Endothelial cell of hepatic sinusoid (primary cell): ENCODE results near the gene AP1B1.

Experiments used
- in situ Hi-C: cut with HindIII; loops from 2 replicates; pipeline ENCODE4 v1.10.0; 2017; ENCODE audit warnings: low sequenced_read_pairs

Gene AP1B1

DNA sequence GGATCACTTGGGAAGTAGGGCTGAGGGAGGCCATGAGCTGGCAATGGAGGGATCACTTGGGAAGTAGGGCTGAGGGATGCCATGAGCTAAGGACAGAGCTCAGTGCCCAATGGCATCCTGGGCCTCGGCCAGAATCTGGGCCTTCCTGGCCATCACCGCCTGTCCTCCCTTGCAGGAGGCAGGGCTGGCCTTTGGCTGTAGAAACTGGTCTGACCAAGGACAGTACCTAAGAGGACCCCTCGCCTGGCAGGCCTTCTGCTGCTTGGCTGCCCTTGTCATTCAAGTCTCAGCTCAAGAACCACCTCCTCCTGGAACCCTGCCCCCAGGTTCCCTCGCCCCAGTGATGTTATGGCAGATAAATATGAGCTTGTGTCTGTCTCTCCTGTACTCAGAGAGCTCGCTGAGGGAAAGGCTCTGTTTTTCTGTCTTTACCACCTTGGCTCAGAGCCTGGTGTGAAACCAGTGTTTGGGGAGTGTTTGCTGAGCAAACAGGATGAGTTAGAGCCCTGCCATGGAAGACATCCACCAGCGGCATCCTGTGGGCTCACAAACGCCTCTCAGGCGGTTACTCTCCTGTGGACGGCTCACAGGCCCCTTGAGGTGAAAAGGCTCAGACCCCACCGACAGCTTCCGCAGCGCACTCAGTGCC is 53.5 kb downstream of the AP1B1 start:
- in situ Hi-C loops, result no loop called here

DNA sequence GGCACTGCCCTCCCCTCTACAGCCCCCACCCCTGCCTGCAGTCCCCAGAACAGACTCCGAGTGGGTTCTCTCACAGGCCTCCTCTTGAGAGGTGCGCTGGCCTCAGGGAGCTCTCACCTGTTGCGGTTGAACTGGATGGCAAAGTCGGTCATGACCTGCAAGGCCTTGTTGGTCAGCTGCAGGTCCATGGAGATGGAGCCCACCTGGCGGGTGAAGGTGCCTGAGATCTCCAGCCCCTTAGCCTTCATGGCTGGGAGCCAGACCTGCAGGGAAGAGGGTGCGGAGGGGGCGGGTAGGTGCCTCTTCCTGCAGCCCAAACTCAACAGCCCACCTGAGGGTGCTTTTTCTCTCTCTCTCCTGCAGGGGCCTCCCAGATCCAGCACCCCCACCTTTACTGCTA is 54.2 kb downstream of the AP1B1 start:
- in situ Hi-C loops, result no loop called here

DNA sequence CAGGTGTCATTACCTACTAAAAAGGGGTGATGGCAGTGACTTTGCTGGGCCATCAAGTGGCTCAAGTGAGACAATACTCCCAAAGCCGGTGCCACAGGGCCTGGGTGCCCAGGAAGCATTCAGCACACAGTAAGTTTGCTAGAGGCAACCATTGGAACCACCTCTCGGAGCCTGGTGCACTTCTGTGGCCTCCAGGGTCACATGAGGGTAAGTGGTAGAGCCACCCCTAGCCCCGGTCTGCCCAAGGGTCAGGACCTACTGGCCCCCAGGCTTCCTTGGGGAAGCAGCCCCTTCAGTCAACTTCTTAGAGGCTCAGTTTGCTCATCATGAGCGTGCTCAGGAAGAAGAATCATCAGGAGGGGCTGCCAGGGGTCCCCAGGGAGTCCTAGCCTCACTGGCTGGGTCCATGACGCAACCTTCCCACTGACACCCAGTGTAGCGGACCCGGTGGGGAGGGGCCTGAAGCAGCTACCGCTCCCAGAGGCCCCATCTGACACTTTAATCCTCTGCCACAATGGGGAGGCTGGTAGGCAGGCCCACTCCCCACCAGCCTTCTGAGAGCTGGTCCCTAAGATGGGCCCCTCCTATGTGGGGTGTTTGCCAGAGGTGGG is 55.4 kb downstream of the AP1B1 start:
- in situ Hi-C loops, result no loop called here

DNA sequence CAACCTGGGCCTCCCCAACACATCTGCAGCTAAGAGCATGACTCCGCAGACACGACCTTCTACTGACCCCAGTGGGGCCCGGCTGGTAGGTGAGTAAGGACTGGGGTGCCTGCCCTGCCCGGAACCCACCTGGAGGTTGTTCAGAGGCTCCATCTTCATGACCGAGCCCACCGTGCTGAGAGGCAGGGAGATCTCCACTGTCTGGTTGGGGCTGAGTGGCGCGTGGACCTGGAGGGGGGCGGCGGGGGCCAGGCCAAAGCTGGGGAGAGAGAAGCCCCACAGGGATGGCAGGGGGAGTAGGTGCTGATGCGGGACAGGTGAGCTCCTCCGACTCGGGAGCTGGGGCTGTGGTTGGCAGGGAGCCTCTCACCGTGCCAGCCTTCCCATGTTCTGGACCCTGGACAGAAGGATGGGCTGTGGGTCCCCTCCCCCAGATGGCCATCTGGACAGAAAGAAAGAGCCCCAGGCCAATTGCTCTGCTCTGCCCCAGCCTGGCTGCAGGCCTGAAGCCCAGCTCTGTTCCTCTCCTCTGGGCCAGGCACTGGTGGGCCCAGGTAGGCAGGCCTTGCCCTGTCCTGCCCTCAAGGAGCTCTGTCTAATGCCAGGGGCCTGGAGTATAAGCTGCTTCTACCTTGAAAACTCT is 56.6 kb downstream of the AP1B1 start:
- in situ Hi-C loops, result no loop called here

DNA sequence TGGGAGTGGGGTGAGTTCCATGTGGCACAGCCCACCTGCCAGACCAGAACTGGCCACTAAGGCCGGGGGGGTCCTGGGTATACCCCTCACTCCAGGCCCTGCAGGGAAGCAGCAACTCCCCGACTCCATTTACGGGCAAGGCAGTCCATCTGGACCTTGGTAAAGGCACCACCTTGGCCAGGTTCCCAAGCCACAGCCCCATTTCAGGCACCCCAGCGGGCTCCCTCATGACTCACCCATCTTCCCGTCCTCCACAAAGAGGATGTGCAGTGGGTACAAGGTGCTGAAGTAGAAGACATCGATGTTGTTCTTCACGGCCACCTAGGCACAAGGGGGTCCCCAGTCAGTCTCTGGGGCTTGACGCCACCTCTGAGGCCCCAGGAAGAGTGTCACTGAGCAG is 57.2 kb downstream of the AP1B1 start:
- in situ Hi-C loops, result no loop called here

DNA sequence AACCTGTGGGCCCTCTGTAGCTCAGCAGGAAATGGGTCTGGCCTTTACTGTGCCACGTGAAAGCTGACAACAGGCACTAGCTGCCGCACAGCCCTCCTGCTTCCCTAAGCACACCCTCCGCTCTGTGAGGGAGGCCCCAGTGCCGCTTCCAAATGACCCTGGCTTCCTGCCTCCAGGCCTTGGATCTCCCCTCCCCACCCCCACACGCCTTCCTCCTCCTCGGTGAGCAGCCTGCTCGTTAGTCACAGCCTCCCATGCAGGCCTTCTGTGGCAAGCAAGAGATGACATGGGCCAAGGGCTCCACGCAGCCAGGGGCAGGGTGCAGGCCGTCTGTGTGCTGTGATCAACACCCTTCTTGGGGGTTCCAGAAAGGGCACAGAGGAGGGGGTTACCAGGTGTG is 57.6 kb downstream of the AP1B1 start:
- in situ Hi-C loops, result no loop called here

DNA sequence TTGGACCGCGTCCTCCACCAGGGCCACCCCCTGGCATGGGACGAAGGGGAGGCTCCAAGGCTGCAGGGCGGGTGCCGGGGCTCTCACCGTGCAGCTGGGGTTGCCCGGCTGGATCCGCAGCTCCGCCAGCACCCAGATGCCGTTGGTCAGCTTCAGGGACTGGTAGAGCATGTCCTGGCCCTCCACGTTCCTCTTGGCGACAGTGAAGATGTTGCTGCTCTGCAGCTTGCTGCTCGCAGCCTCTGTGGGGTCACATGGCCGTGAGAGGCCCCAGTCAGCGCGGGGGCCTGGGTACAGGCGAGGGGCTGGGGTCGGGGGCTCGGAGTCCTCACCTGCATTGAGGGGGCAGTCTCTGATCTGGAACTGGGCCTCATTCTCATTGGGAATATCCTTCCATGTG is 58.1 kb downstream of the AP1B1 start:
- in situ Hi-C loops, result no loop called here

DNA sequence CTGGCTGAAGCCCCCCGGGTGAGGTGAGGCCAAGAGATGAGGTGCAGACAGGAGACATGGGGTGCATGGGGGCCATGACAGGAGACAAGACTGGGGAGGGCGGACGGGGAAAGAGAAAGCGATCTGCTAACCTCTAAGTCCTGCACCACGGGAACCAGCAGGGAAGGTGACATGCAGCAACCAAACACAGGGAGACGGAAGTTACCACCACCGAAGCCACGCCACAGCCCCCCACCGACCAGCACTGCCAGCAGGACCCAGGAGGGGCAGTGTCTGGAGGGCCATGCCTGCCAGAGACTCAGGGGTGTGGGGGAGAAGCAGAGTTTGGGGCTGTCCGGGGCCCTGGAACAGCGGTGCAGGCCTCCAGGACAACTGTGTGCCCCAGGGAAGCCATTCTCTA is 58.8 kb downstream of the AP1B1 start:
- in situ Hi-C loops, result no loop called here

DNA sequence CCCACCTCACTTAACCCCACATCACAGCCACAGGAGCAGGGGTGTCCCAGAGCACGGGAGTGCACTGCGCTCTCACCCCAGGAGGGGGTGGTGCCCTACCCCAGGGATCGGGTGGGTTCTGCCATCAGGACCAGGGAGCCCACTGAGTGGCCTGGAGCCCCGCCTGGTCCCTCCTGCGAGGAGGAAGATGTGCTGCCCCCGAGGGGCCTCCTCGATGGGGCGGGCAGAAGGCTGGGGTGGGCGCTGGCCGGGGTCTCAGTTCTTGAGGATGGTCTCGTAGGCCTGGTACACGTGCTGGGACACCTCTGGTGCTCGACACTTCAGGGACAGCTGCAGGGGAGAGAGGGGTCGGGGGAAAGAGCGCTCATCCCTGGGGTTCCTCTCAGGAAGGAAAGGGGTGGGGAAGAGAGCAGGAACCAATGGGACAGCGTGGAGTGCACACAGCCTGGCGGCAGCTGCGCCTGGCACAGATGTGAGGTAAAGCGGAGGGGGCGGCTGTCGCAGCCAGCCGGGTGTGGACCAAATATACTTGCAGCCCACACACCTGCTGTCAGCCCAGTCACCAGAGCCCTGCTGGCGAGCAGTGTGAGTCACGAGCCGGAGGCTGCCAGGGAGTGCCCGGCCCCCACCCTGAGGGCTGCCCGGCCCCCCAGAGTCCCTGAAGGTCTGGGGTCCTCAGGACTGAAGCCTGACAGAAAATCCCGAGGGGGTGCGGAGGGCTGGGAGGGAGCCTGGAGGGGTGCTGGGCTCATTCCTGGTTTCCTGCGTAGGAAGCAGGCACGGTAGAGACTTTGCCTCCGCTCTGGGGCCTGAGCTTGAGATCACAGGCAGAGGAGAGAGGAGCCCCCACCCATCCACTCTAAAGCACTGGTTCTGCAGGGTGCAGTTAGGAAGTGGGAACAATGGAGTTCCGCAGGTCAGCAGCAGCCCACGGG is 59.5 kb downstream of the AP1B1 start:
- in situ Hi-C loops, result no loop called here

DNA sequence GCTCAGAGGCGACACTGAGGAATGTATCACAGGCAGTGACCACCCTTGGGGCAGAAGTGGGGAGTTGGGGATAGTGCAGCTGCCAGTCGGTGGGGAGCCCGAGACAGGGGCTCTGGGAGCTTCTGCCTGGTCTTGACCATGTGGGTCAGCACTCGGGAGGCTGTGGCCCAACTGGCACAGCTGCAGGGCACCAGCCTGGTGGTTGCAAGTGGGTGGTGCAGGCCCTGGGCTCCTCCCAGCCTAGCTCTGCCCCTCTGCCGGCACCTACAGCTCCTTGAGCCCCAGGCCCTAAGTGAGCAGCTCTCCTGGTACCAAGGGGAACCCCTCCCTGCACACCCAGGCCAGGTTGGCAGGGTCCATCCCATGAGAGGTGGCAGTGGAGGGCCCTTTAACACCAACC is 60.3 kb downstream of the AP1B1 start:
- in situ Hi-C loops, result no loop called here

DNA sequence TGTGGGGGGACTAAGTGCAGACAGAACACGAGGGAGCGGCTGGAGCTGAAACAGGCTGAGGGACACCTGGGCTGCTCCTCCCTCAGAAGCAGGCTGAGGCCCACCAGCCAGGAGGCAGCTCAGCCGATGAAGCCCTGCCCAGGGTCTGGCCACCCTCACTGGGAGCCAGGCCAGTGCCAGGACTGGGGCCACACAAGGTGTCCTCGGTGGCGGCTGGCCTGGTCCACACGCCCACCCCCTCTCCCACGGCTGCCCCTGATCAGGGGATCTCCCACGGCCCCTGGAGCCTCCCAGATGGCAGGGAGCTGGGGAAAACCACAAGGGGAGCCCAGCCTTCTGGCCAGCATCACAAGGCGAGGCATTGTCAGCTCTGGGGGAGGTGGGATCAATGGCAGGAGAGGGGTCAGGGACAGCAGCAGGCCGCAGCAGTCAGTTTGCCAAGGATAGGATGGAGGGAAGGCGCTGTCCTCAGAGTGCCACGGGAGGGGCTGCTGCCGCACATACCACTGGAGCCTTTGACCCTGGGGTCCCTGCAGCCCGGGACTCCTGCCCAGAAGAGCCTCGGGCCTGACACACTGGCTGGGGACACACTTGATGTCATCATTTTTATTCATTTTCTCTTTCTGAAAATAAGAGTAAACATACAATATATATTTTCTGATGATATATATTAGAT is 61.1 kb downstream of the AP1B1 start:
- in situ Hi-C loops, result no loop called here

DNA sequence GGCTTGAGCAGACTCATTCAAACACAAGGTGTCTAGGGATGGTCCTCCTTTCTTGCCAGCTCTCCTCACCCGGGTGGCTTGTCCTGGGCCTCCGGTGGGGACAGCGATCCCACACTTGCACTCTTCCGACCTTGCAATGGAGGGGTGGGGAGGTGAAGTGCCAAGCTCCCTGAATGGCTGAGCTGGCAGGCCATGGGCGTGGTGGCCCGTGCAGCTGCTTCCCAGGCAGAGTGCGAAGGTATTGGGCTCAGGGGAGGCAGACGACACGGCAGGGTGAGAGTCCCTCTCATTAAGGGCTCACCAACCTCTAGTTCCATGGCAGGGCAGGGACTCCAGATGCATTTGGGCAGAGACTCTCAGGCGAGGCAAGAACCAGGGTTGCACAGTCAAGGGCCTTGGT is 61.9 kb downstream of the AP1B1 start:
- in situ Hi-C loops, result no loop called here

DNA sequence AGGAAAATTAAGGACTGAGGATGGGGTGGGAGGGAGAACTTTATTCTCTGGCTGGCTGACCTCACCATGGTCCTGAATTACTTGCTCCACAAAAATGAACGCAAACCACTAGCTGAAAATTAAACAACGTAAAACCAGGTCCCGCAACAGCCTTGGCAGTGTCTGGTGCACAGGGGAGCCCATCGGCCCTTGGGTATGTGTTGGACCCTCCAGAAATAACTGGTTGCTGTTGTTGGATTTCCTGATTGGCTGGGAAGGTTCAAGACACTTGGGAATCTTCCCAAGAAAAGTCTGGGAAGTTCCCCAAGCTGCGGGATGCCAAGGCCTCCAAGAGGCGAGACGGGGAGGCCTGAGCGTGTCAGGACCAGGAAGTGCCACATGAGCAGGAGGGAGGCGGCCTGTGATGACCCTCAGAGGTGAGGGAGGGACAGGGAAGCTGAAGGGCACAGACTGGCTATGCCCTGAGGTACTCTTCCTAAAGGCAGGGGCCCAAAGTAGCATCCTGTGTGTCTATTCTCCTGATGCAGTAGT is 62.5 kb downstream of the AP1B1 start:
- in situ Hi-C loops, result no loop called here

DNA sequence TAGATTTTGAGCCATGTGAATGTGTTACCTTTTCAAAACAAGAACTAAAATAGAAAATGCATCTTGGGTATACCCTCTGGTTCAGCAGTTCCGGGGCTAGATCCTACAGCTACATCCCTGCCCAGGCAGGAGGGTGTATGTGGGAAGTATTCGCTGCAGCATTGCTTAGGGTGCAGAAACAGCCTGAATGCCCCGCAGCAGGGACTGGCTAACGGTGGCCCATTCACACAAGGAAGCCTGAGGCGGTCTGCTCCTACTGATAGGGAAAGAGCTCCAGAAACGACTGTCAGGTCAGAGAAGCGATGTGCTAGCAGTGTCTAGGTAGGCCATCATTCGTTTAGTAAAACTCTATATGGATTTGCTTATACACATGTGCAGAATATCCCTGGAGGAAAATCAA is 63.0 kb downstream of the AP1B1 start:
- in situ Hi-C loops, result no loop called here

DNA sequence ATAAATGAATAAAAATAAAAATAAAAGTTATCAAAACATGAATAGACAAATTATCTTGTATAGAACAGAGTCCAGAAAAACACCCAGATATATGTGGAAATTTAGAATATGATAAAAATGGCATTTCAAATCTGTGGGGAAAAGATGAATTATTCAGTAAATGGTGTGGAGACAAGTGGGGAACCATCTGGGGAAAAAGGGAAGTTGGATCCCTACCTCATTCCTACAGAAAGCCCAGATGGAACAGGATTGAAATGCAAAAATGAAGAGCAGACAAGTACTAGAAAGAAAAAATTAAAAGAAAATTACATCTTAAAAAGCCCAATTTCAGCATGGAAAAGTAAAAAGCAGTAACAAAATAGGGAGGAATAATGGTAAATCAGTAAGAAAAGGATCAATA is 64.7 kb downstream of the AP1B1 start:
- in situ Hi-C loops, result no loop called here

DNA sequence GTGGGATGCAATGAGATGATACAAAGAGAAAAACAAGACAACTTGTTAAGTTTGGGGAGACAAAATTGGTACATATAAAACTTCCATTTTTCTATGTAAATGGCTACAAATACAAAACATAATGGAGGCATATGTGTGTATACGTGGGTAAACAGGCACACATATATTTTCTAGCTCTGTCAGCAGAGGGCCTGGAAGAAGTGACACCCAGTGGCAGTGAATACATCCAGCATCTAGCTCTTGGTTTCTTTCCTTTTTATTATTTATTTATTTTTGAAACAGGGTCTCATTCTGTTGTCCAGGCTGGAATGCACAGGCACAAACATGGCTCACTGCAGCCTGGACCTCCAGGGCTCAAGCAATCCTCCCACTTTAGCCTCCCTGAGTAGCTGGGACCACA is 67.8 kb downstream of the AP1B1 start:
- in situ Hi-C loops, result no loop called here

DNA sequence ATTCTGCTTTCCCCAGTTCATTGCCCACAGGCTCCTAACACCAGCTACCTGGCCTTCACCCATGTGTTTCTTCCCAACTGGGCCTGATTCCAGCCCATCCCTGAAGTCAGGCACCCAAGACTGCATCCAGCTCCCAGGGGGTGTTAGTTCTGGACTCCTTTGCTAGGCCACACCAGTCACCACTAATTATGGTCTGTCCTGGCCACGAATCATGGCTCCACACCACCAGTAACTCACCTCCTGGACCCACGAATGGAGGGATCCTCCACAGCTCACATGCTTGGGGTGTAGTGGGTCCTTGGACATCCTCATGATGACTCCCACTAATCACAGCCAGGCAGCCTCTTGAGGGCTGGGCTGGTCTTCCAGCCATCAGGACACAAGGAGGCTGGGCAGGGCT is 69.3 kb downstream of the AP1B1 start:
- in situ Hi-C loops, result no loop called here

DNA sequence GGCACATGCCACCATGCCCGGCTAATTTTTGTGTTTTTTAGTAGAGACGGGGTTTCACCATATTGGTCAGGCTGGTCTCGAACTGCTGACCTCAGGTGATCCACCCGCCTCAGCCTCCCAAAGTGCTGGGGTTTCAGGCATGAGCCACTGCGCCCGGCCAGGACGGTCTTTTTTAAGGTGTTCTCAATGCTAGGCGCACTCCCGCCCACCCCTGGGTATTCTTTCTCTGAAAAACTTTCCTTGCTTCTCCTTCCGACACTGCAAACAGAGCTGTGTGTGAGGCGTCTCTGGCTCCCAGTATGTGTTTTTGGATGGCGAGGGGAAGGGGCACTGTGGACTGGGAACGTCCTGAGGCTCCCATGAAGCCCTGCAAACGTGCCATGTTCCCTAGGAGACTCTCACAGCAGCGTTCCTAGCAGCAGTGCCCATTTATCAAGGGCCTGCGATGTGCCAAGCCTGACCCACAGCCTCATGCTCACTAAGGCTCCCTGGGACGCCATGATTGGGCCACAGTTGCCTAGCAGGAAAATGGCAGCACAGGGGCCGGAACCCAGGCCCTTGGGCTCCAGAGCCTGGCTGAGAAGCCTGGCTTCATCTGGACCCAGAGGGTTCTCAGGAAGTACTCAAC is 70.4 kb downstream of the AP1B1 start:
- in situ Hi-C loops, result no loop called here

DNA sequence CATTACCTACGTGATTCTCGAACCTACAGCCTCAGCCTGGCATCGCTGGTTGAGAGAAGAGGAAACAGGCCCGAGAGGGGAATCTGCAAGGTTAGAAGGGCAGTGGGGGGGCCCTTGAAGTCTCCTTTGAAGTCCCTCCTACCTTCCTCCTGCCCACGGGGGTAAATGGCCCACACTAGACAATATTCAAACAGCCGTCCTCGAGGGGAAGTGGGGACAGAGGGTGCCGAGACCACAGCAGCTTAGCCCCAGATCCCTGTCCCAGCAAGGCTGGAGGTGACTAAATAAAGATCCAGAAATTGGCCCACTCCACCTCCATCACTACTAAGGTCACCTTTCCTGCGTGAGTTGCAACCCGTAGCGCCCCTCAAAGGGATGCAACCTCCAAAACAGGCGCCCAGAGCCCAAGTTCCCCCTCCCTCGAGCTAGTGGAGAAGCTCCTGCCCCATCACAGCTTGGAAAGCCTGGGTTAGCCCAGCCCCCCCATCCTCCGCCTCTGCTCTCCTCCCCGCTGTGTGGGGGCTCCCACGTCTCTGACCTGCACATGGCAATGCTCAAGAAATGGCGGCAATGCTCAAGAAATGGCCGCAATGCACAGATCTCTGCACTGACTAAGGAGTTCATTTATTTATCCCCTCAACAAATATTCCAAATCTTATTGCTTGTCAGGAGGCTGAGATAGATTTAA is 72.1 kb downstream of the AP1B1 start:
- in situ Hi-C loops, result no loop called here
